SK-N-SH (cell line): ENCODE data around the gene THSD7B.

Experiments
- CTCF ChIP-seq: fragments of 200-600 bp; sonication (generic); IDR thresholded peaks from 2 replicates; pipeline ENCODE4 v1.6.1; 2017; ENCODE audit warnings: antibody characterized with exemption, mild to moderate bottlenecking, moderate library complexity
- EP300 ChIP-seq, 2 experiments: IDR thresholded peaks; 2 replicates each; pipeline versions ENCODE4 v1.4.0 to v1.6.1; 2012; ENCODE audit warnings: borderline replicate concordance in 1 of 2, low read depth in 1 of 2, low read length in 1 of 2
- EZH2phosphoT487 ChIP-seq: fragments of 200-600 bp; sonication (generic); IDR thresholded peaks from 2 replicates; pipeline ENCODE4 v1.6.1; 2017; ENCODE audit warnings: low read depth, mixed run types, mild to moderate bottlenecking, antibody characterized with exemption, moderate library complexity, borderline replicate concordance
- RXRA ChIP-seq: IDR thresholded peaks from 2 replicates; pipeline ENCODE4 v1.4.0; 2012; ENCODE audit warnings: low read depth, mild to moderate bottlenecking, borderline replicate concordance
- ZBTB33 ChIP-seq: IDR thresholded peaks from 2 replicates; pipeline ENCODE4 v1.4.0; 2012; ENCODE audit warnings: low read depth, borderline replicate concordance

- no peak for TF ChIP-seq CTCF
- TF ChIP-seq ZBTB33, result no peak
- no peak for TF ChIP-seq EZH2phosphoT487
- TF ChIP-seq EP300 (IDR thresholded peaks at IDR 0.05; ENCODE audit: borderline replicate concordance in 1 of 2, low read depth in 1 of 2, low read length in 1 of 2), result no peak
- no peak for TF ChIP-seq RXRA
Observed at GRCh38 chr2:137607722-137608318, 842.5 kb downstream of the THSD7B start.
